ENCODE measurements around the gene NHLH2. TPM values are rescaled to one million over a fixed set of nuclear protein-coding genes. Genes with fewer than 3 reads are reported as not detected.

NHLH2 gene
- total RNA-seq, 4 donors from 2014 or later = 1.1 to 1.8 (median 1.6) TPM

DNA sequence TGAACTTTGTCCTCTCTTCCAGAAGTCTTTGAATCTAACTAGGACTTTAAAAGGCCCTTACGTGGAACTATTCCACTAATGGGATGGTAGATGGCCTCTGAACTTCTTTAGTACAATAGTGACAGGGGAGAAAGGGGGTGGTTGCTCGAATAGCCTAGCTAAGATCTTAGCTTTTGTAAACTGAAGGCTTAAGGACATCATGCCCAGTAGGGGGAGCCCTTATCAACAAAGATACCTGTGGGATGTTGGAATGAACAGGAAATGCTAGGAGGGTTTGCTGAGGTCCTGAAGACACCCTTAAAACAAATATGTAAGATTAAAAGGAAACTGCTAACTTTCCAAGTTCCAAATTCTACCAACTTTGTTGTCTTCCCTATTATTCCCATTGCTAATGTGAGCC lies 33.2 kb downstream of the NHLH2 start:
- no peaks in the 10 kb centered on the region for H3K9me3 ChIP-seq
- H3K4me1 ChIP-seq = peaks cover 7% of the 10 kb centered on the region
- TF ChIP-seq, protein P1, sequence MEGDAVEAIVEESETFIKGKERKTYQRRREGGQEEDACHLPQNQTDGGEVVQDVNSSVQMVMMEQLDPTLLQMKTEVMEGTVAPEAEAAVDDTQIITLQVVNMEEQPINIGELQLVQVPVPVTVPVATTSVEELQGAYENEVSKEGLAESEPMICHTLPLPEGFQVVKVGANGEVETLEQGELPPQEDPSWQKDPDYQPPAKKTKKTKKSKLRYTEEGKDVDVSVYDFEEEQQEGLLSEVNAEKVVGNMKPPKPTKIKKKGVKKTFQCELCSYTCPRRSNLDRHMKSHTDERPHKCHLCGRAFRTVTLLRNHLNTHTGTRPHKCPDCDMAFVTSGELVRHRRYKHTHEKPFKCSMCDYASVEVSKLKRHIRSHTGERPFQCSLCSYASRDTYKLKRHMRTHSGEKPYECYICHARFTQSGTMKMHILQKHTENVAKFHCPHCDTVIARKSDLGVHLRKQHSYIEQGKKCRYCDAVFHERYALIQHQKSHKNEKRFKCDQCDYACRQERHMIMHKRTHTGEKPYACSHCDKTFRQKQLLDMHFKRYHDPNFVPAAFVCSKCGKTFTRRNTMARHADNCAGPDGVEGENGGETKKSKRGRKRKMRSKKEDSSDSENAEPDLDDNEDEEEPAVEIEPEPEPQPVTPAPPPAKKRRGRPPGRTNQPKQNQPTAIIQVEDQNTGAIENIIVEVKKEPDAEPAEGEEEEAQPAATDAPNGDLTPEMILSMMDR (IDR thresholded peaks at IDR 0.05) = peak; percentile 43 to 56
- TF ChIP-seq POLR2A (IDR thresholded peaks at IDR 0.05) (no peak), POLR2AphosphoS5 (IDR thresholded peaks at IDR 0.05) (no peak), EP300 (IDR thresholded peaks at IDR 0.05) (no peak)
- H3K36me3 ChIP-seq = no peaks in the 10 kb centered on the region
- H3K4me3 ChIP-seq = no peak overlapping the region
- H3K27ac ChIP-seq = no peak overlapping the region
- WGBS = 13% methylated on average over 2 of the region's 2 CpGs
- no peaks in the 10 kb centered on the region for H3K27me3 ChIP-seq
- DNase-seq (ENCODE audit: low spot score in 2 of 2) = no peak

DNA sequence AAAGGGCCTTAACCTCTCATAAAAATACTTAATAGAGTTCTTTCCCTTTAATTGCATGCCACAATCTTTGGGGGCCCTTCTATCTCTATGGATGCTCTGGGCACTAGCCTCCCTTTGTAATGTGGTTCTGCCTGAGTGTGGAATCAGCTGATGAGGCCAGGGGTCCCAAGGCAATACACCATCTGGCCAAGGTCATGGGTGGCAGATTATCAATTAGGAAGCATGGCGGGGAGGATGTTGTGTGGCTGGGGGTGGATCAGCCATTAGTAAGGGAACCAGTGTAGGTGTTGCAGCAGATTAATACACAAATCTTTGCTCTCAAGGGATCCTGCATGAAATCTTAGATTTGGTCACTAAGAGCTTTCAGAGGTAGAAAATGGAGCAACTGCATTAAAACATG lies 35.3 kb downstream of the NHLH2 start:
- 100% methylated on average over 1 of the region's 1 CpG for WGBS
- Histone ChIP-seq H3K9me3 (no peaks in the 10 kb centered on the region), H3K27ac (no peak overlapping the region)

DNA sequence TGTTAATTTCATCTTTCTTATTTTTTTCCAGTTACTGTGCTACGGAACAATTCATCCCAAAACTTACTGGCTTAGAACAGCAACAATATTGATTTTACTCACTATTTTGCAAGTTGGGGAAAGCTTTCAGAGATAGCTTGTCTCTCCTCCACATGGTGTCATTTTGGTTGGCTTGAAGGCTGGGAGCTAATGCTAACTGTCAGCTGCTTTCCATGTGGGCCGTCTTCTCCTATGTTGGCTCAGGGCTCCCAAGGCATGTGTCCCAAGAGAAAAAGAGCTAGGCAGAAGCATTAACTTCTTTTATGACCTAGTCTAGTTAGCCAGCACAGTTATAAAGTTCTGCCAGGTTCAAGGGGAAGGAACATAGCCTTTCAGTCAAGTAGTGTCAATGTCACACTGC lies 38.5 kb downstream of the NHLH2 start:
- 72% methylated on average over 2 of the region's 2 CpGs for WGBS
- Histone ChIP-seq H3K4me1 (no peaks in the 10 kb centered on the region), H3K9me3 (no peaks in the 10 kb centered on the region), H3K36me3 (no peaks in the 10 kb centered on the region), H3K27me3 (no peaks in the 10 kb centered on the region), H3K27ac (no peak overlapping the region), H3K4me3 (no peak overlapping the region)
- DNase-seq (ENCODE audit: low spot score in 2 of 2) = no peak
- TF ChIP-seq POLR2AphosphoS5 (IDR thresholded peaks at IDR 0.05) = no peak
- TF ChIP-seq, protein P1 (IDR thresholded peaks at IDR 0.05) = no peak
- TF ChIP-seq EP300 (IDR thresholded peaks at IDR 0.05) = no peak
- TF ChIP-seq POLR2A (IDR thresholded peaks at IDR 0.05) = no peak

More for the DNA sequence above, 35.3 kb downstream of the NHLH2 start:
- no peak for DNase-seq (ENCODE audit: low spot score in 2 of 2)
- H3K4me1 ChIP-seq = peaks cover 5% of the 10 kb centered on the region
- no peaks in the 10 kb centered on the region for H3K27me3 ChIP-seq
- H3K4me3 ChIP-seq = no peak overlapping the region
- no peaks in the 10 kb centered on the region for H3K36me3 ChIP-seq
- no peak for TF ChIP-seq POLR2AphosphoS5 (IDR thresholded peaks at IDR 0.05)
- TF ChIP-seq, protein P1 (IDR thresholded peaks at IDR 0.05) = no peak
- no peak for TF ChIP-seq EP300 (IDR thresholded peaks at IDR 0.05)
- TF ChIP-seq POLR2A (IDR thresholded peaks at IDR 0.05) = no peak

DNA sequence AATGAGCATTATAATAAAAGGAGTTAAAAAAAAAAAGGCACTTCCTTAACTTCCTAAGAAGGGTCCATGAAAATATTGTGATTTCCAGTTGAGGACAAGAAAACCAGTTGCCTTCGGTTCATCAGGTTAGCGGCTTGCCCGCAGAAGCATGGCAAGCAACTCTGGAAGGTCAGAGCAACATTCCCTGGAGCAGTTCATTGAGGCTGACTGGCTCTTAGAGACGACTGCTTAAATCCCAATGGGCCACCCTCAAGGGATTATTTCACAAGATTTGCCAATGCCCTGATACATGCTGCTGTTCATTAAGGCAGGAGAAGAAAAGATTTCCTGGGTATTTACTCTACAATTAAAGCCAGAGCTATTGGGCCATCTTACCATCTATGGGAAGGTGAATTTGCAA lies 43.4 kb downstream of the NHLH2 start:
- Histone ChIP-seq H3K36me3 (no peaks in the 10 kb centered on the region), H3K4me3 (no peak overlapping the region), H3K27me3 (peaks cover 5% of the 10 kb centered on the region), H3K4me1 (no peaks in the 10 kb centered on the region), H3K9me3 (no peaks in the 10 kb centered on the region), H3K27ac (no peak overlapping the region)
- no peak for DNase-seq (ENCODE audit: low spot score in 2 of 2)
- 91% methylated on average over 4 of the region's 4 CpGs for WGBS
- TF ChIP-seq POLR2AphosphoS5 (IDR thresholded peaks at IDR 0.05) (no peak), EP300 (IDR thresholded peaks at IDR 0.05) (no peak), POLR2A (IDR thresholded peaks at IDR 0.05) (no peak)
- TF ChIP-seq, protein P1 (IDR thresholded peaks at IDR 0.05) = no peak

DNA sequence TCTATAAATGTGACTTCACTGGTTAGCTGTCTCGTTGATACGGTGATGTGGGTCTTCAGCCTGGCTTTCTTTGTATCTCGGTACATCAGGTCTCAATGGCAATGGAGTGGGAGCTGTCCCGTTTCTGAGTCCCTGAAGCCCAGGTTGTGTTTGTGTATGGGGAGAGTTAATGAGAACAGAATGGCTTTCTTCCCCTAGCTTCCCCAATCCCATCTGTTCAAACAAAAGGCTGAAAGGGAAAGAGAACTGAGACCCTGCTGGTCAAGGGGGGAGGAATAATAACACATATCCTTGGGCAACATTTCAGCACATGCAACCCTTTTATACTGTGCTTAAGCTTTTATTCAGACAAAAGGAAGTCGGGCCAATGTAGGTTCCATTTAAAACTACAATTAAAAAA lies 44.0 kb downstream of the NHLH2 start:
- H3K4me1 ChIP-seq = no peaks in the 10 kb centered on the region

More for the DNA sequence above, 44.0 kb downstream of the NHLH2 start:
- no peaks in the 10 kb centered on the region for H3K9me3 ChIP-seq
- H3K27me3 ChIP-seq = peaks cover 5% of the 10 kb centered on the region
- TF ChIP-seq, protein P1 (IDR thresholded peaks at IDR 0.05) = no peak
- TF ChIP-seq POLR2AphosphoS5 (IDR thresholded peaks at IDR 0.05) (no peak), POLR2A (IDR thresholded peaks at IDR 0.05) (no peak), EP300 (IDR thresholded peaks at IDR 0.05) (no peak)
- 75% methylated on average over 5 of the region's 5 CpGs for WGBS
- no peak for DNase-seq (ENCODE audit: low spot score in 2 of 2)
- no peak overlapping the region for H3K4me3 ChIP-seq
- H3K36me3 ChIP-seq = no peaks in the 10 kb centered on the region
- no peak overlapping the region for H3K27ac ChIP-seq
